K562 (cell line): ENCODE results near the gene CNPY2. TPM values are rescaled to one million over a fixed set of nuclear protein-coding genes. Genes with fewer than 3 reads are reported as not detected.

ENCODE experiments used
- ATAC-seq: fragments of 200-7000 bp; cut with Tn5 transposase; 3 replicates; pipeline ENCODE4 v1.9.1; 2020; ENCODE audit warnings: moderate library complexity
- BruUV-seq: library from RNA; stranded (reverse); fragments of 400-500 nt; replicated peaks from 2 replicates; lab custom pipeline; 2021; lab: Mats Ljungman, UMichigan
- CTCF ChIA-PET: fragments of 300-600 bp; formaldehyde crosslinking; extraction: SDS; loops from one replicate; lab custom pipeline; 2021; ENCODE audit warnings: low intra/inter-chr PET ratio; lab: Yijun Ruan, JAX
- POLR2A ChIA-PET: fragments of 300-600, 350-650 bp; sonication (Branson Sonifier 250); formaldehyde crosslinking; extraction: SDS; loops from one replicate; lab custom pipeline; 2021; ENCODE audit warnings: antibody characterized with exemption, inconsistent platforms; lab: Yijun Ruan, JAX
- DNase-seq, 4 experiments: peaks; one replicate each; pipeline versions ENCODE4 v3.0.0 to v3.0.0-alpha.2; 2011 to 2018; ENCODE audit warnings: low spot score in 3 of 4, mixed read lengths in 3 of 4; ENCODE audit errors: extremely low read depth in 1 of 4
- FAIRE-seq: peaks from 2 replicates; lab custom pipeline; 2011; peaks lifted over from hg19 to GRCh38; lab: Jason Lieb, UNC
- H2AFZ ChIP-seq: 2 replicates; pipeline ENCODE4 v1.6.0; 2011; ENCODE audit warnings: low read depth, low read length, control low read depth, inconsistent platforms
- H3K27ac ChIP-seq: fragments of 200-600 bp; 3 replicates; pipeline ENCODE4 v1.8.0; 2011; ENCODE audit warnings: low read depth, mild to moderate bottlenecking, control low read depth, inconsistent platforms, low read length, moderate library complexity, mixed read lengths; ENCODE audit errors: extremely low read depth
- H3K27me3 ChIP-seq, 2 experiments: fragments of 300-600 bp in 1 of 2; 2 replicates in 1 of 2; 3 replicates in 1 of 2; pipeline versions ENCODE4 v1.6.0 to v1.8.0; 2011; ENCODE audit warnings: inconsistent platforms in 2 of 2, low read length in 2 of 2, mild to moderate bottlenecking in 1 of 2, mixed read lengths in 1 of 2, moderate library complexity in 1 of 2; ENCODE audit not compliant: control insufficient read depth in 2 of 2, insufficient read depth in 2 of 2
- H3K36me3 ChIP-seq: fragments of 300-600 bp; 3 replicates; pipeline ENCODE4 v1.8.0; 2011; ENCODE audit warnings: mild to moderate bottlenecking, low read length, inconsistent platforms; ENCODE audit not compliant: control insufficient read depth, insufficient read depth
- H3K4me1 ChIP-seq, 2 experiments: fragments of 200-600 bp in 1 of 2; replicated peaks in 1 of 2; 2 replicates in 1 of 2; 3 replicates in 1 of 2; pipeline versions ENCODE4 v1.5.1 to v1.8.0; 2011; ENCODE audit warnings: inconsistent platforms in 2 of 2, low read length in 2 of 2, mild to moderate bottlenecking in 1 of 2, mixed read lengths in 1 of 2, moderate library complexity in 1 of 2; ENCODE audit not compliant: control insufficient read depth in 2 of 2, insufficient read depth in 2 of 2
- H3K4me2 ChIP-seq: 2 replicates; pipeline ENCODE4 v1.6.1; 2011; ENCODE audit warnings: low read length, control low read depth, inconsistent platforms, mixed read lengths; ENCODE audit not compliant: insufficient read depth
- H3K4me3 ChIP-seq: fragments of 200-600 bp; sonication (generic), shearing (Covaris generic); 2 replicates; pipeline ENCODE4 v1.5.1; 2016; ENCODE audit warnings: control low read depth, inconsistent platforms
- H3K79me2 ChIP-seq: fragments of 200-600 bp; 3 replicates; pipeline ENCODE4 v1.8.0; 2011; ENCODE audit warnings: low read length, inconsistent platforms; ENCODE audit not compliant: control insufficient read depth, insufficient read depth
- H3K9ac ChIP-seq, 2 experiments: 2 replicates each; pipeline versions ENCODE4 v1.6.0 to v1.6.1; 2011; ENCODE audit warnings: low read depth in 2 of 2, low read length in 2 of 2, control low read depth in 1 of 2, inconsistent platforms in 1 of 2, mild to moderate bottlenecking in 1 of 2, mixed read lengths in 1 of 2; ENCODE audit not compliant: insufficient read depth in 1 of 2
- H3K9me1 ChIP-seq: one replicate; pipeline ENCODE4 v1.6.0; 2011; ENCODE audit warnings: inconsistent platforms, mild to moderate bottlenecking, low read length, moderate library complexity; ENCODE audit not compliant: control insufficient read depth, insufficient read depth
- H3K9me3 ChIP-seq: replicated peaks from 2 replicates; pipeline ENCODE4 v1.5.1; 2011; ENCODE audit warnings: low read depth, low read length, inconsistent platforms; ENCODE audit not compliant: control insufficient read depth, insufficient read depth
- H4K20me1 ChIP-seq: replicated peaks from 2 replicates; pipeline ENCODE4 v1.6.1; 2011; ENCODE audit warnings: low read length, inconsistent platforms, mixed read lengths; ENCODE audit not compliant: control insufficient read depth, insufficient read depth
- ATF7 ChIP-seq: fragments of 450-650 bp; IDR thresholded peaks from 2 replicates; pipeline ENCODE4 v1.7.1; 2014; ENCODE audit warnings: mild to moderate bottlenecking, moderate library complexity
- BRCA1 ChIP-seq, 2 experiments: fragments of 450-650 bp in 1 of 2; sonication (generic) in 1 of 2; formaldehyde crosslinking in 1 of 2; IDR thresholded peaks; 2 replicates each; pipeline versions ENCODE4 v1.5.0 to v1.6.1; 2017 to 2020; ENCODE audit warnings: mild to moderate bottlenecking in 1 of 2, missing genetic modification reagents in 1 of 2
- CBFA2T3 ChIP-seq: fragments of 450-650 bp; IDR thresholded peaks from 2 replicates; pipeline ENCODE4 v1.6.1; 2017
- CEBPB ChIP-seq: fragments of 450-650 bp; IDR thresholded peaks from 2 replicates; pipeline ENCODE4 v1.6.1; 2016; ENCODE audit warnings: missing genetic modification characterization, missing compliant biosample characterization
- CEBPG ChIP-seq, 3 experiments: fragments of 200-800 bp in 1 of 3; sonication (Bioruptor generic) in 1 of 3; sonication (generic) in 1 of 3; formaldehyde crosslinking in 1 of 3; IDR thresholded peaks in 2 of 3; conservative IDR thresholded peaks in 1 of 3; 2 replicates each; pipeline versions ENCODE4 v1.6.1 to v1.8.0; 2016 to 2022; ENCODE audit warnings: missing compliant biosample characterization in 2 of 3, missing genetic modification characterization in 2 of 3, mild to moderate bottlenecking in 1 of 3, missing genetic modification reagents in 1 of 3
- MAFK ChIP-seq: IDR thresholded peaks from 2 replicates; pipeline ENCODE4 v1.6.1; 2011; ENCODE audit warnings: low read length, improper control_type of control experiment
- PKNOX1 ChIP-seq: fragments of 450-650 bp; IDR thresholded peaks from 2 replicates; pipeline ENCODE4 v1.6.1; 2016
- RBFOX2 ChIP-seq: fragments of 200-400 bp; formaldehyde crosslinking; IDR thresholded peaks from 2 replicates; pipeline ENCODE4 v1.6.1; 2017; ENCODE audit warnings: low read depth, mild to moderate bottlenecking, low read length, moderate library complexity
- RERE ChIP-seq: sonication (generic); formaldehyde crosslinking; IDR thresholded peaks from 2 replicates; pipeline ENCODE4 v1.8.0; 2023; ENCODE audit warnings: missing genetic modification reagents, mild to moderate bottlenecking, borderline replicate concordance
- SRSF7 ChIP-seq: fragments of 200-400 bp; formaldehyde crosslinking; optimal IDR thresholded peaks from 2 replicates; pipeline ENCODE3; 2017; ENCODE audit warnings: mild to moderate bottlenecking, low read depth, low read length
- U2AF1 ChIP-seq: fragments of 200-400 bp; formaldehyde crosslinking; optimal IDR thresholded peaks from 2 replicates; pipeline ENCODE3; 2017; ENCODE audit warnings: mild to moderate bottlenecking, low read depth, low read length, moderate library complexity
- ZNF263 ChIP-seq: sonication (generic); formaldehyde crosslinking; IDR thresholded peaks from 2 replicates; pipeline ENCODE4 v1.8.0; 2022; ENCODE audit warnings: mild to moderate bottlenecking, missing genetic modification reagents, borderline replicate concordance
- WGBS: fragments of 100-300 bp; shearing (Covaris generic); methylation state at CpG from one replicate; pipeline ENCODE4 v1.1.6; 2016; ENCODE audit warnings: low coverage, mixed read lengths; ENCODE audit not compliant: insufficient coverage; ENCODE audit errors: missing lambda C conversion rate; 5-methylcytosine and 5-hydroxymethylcytosine counted together
- in situ Hi-C: fragments of 300-500 bp; cut with MboI; formaldehyde crosslinking; loops from 4 replicates; pipeline ENCODE4 v1.15.0; 2018; ENCODE audit warnings: inconsistent platforms, mixed read lengths
- intact Hi-C: fragments of 100-400 bp; cut with micrococcal nuclease; formaldehyde crosslinking; loops from 2 replicates; pipeline ENCODE4 v1.14.2; 2022
- polyA plus RNA-seq, 8 experiments: library from polyadenylated mRNA; depleted of rRNA in 4 of 8; stranded (reverse) in 5 of 8; unstranded in 3 of 8; fragments of >200 nt; fragmentation: Nextera tagmentation in 2 of 8; fragmentation: Illumina TruSeq in 1 of 8; extraction: Ambion mirVana in 2 of 8; extraction: Trizol in 1 of 8; gene quantifications; 2 replicates each; pipeline versions ENCODE4 v1.2.1 to v1.2.3, GENCODE V29; 2011 to 2014; ENCODE audit warnings: inconsistent platforms in 1 of 8, missing spikeins in 1 of 8
- total RNA-seq, 7 experiments: library from RNA; depleted of rRNA in 6 of 7; stranded (reverse); fragments of >200 nt in 6 of 7; fragmentation: Illumina TruSeq in 2 of 7; extraction: Trizol in 2 of 7; gene quantifications; 2 replicates each; pipeline versions ENCODE4 v1.2.1 to v1.2.3, GENCODE V29; 2011 to 2021; ENCODE audit warnings: low replicate concordance in 1 of 7

Gene CNPY2
- total and polyA plus RNA-seq, 9 of the 15 experiments (the other 6 are each of a cell fraction or from before 2014, with no cell fraction given): 33.8 to 190 (median 138) TPM

- Histone ChIP-seq H3K36me3 (peaks cover 91% of the 10 kb centered on the region), H3K9me1 (no peaks in the 10 kb centered on the region), H3K4me3 (no peak overlapping the region), H2AFZ (no peak overlapping the region), H3K79me2 (peaks cover 46% of the 10 kb centered on the region), H3K9ac (no peak overlapping the region), H3K4me1 (no peaks in the 10 kb centered on the region), H3K4me2 (no peak overlapping the region), H3K27me3 (no peaks in the 10 kb centered on the region), H3K9me3 (no peaks in the 10 kb centered on the region), H4K20me1 (peaks cover 4% of the 10 kb centered on the region; the same call in 1 of the 2 replicates), H3K27ac (no peak overlapping the region)
- 89% methylated on average over 4 of the region's 4 CpGs for WGBS
- BruUV-seq: no TSS peak
- ChIA-PET CTCF (interaction anchor here (0.7 to 1.4 kb wide), 3 partner anchors 96 to 548 kb away, joined by 3 to 10 read pairs (median 3); no protein-coding TSS in a partner anchor), POLR2A (interaction anchor here (1.6 to 3.0 kb wide), 2 partner anchors 8 to 17 kb away, joined by 10 to 13 read pairs; no protein-coding TSS in a partner anchor)
- intact Hi-C loops: loop anchor here (2.0 kb wide), 1 partner anchor 15 kb away; the partner anchor contains the start of gene CS
- in situ Hi-C loops: no loop called here
- FAIRE-seq (no peak), ATAC-seq (no peak), DNase-seq (no peak)
- TF ChIP-seq CEBPB (tag): peak; percentile 41; the same call in 1 of the 2 replicates
- no peak for TF ChIP-seq ZNF263 (CRISPR knock-in tag)
- TF ChIP-seq SRSF7: no peak
- TF ChIP-seq U2AF1: no peak
- TF ChIP-seq PKNOX1: no peak
- no peak for TF ChIP-seq BRCA1 (IDR thresholded peaks at IDR 0.05)
- TF ChIP-seq BRCA1 (CRISPR knock-in tag; IDR thresholded peaks at IDR 0.05): no peak
- no peak for TF ChIP-seq RBFOX2
- TF ChIP-seq CBFA2T3: no peak
- TF ChIP-seq CEBPG (CRISPR knock-in tag; IDR thresholded peaks at IDR 0.05): no peak
- peak; percentile 28 to 42; a peak in 1 of 4 replicates for TF ChIP-seq CEBPG (tag; conservative IDR thresholded peaks at IDR 0.05 in 1 of 2, IDR thresholded peaks at IDR 0.05 in 1 of 2)
- no peak for TF ChIP-seq RERE (CRISPR knock-in tag)
- no peak for TF ChIP-seq MAFK
- TF ChIP-seq ATF7: no peak
These were observed 29.6 kb downstream of the CNPY2 start for GRCh38 chr12:56286044-56286830.
